ENCODE data around the gene NPR1. TPM values are rescaled to one million over a fixed set of nuclear protein-coding genes. Genes with fewer than 3 reads are reported as not detected.
A peak's percentile ranks its signal among the peaks of the same experiment; 100 is the strongest.

Gene NPR1
- total RNA-seq, 1 donor from 2014 or later: 0.19 TPM

GRCh38 chr1:153651771-153652170 lies 26.7 kb upstream of the NPR1 start:
- no peak overlapping the region for H2AFZ ChIP-seq (replicated peaks)
- no peaks in the 10 kb centered on the region for H3K27me3 ChIP-seq
- H3F3A ChIP-seq (ENCODE audit: low read depth): peaks cover 8% of the 10 kb centered on the region
- H3K36me3 ChIP-seq: no peaks in the 10 kb centered on the region
- no peak for TF ChIP-seq CTCF (IDR thresholded peaks at IDR 0.05)
- TF ChIP-seq EZH2phosphoT487 (IDR thresholded peaks at IDR 0.05): no peak
- no peak for TF ChIP-seq EZH2 (IDR thresholded peaks at IDR 0.05)
- H3K4me1 Mint-ChIP-seq: peaks cover 2% of the 10 kb centered on the region
- peaks cover 7% of the 10 kb centered on the region for H3K36me3 Mint-ChIP-seq
- DNase-seq (ENCODE audit: low spot score): no peak
- no peak overlapping the region for H3K4me3 Mint-ChIP-seq
- H3K4me1 ChIP-seq: no peaks in the 10 kb centered on the region
- no peak overlapping the region for H3K9ac ChIP-seq
- H3K79me2 ChIP-seq (ENCODE audit: low read depth): no peaks in the 10 kb centered on the region
- no peak overlapping the region for H3K27ac ChIP-seq
- H4K20me1 ChIP-seq (ENCODE audit: low read depth): no peaks in the 10 kb centered on the region
- H3K4me2 ChIP-seq: no peak overlapping the region
- no peaks in the 10 kb centered on the region for H3K9me3 ChIP-seq (ENCODE audit: low read depth)
- H3K4me3 ChIP-seq: no peak overlapping the region
- peaks cover 2% of the 10 kb centered on the region for H3K9me3 Mint-ChIP-seq
- peaks cover 13% of the 10 kb centered on the region for H3K27me3 Mint-ChIP-seq (ENCODE audit: insufficient read depth, low read depth)
- H3K27ac Mint-ChIP-seq: no peak overlapping the region

- Mint-ChIP-seq H3K27me3 (ENCODE audit: insufficient read depth, low read depth) (peaks cover 9% of the 10 kb centered on the region), H3K4me1 (peaks cover 2% of the 10 kb centered on the region), H3K4me3 (no peak overlapping the region), H3K27ac (no peak overlapping the region), H3K36me3 (peaks cover under 1% of the 10 kb centered on the region), H3K9me3 (peaks cover under 1% of the 10 kb centered on the region)
- Histone ChIP-seq H3K36me3 (no peaks in the 10 kb centered on the region), H3K9ac (no peak overlapping the region), H3K27me3 (no peaks in the 10 kb centered on the region), H3K27ac (no peak overlapping the region), H3K4me1 (no peaks in the 10 kb centered on the region), H3K79me2 (ENCODE audit: low read depth) (no peaks in the 10 kb centered on the region), H2AFZ (replicated peaks) (no peak overlapping the region), H4K20me1 (ENCODE audit: low read depth) (no peaks in the 10 kb centered on the region), H3K4me3 (no peak overlapping the region), H3K4me2 (no peak overlapping the region), H3F3A (ENCODE audit: low read depth) (no peaks in the 10 kb centered on the region), H3K9me3 (ENCODE audit: low read depth) (no peaks in the 10 kb centered on the region)
- no peak for DNase-seq (ENCODE audit: low spot score)
- TF ChIP-seq EZH2phosphoT487 (IDR thresholded peaks at IDR 0.05) (no peak), EZH2 (IDR thresholded peaks at IDR 0.05) (no peak), CTCF (IDR thresholded peaks at IDR 0.05) (no peak)
Observed at GRCh38 chr1:153652805-153653500, 25.5 kb upstream of the NPR1 start.

GRCh38 chr1:153655333-153655732 lies 23.2 kb upstream of the NPR1 start:
- Mint-ChIP-seq H3K27me3 (ENCODE audit: insufficient read depth, low read depth) (peaks cover 8% of the 10 kb centered on the region), H3K9me3 (no peaks in the 10 kb centered on the region), H3K36me3 (no peaks in the 10 kb centered on the region), H3K4me1 (peaks cover 11% of the 10 kb centered on the region), H3K4me3 (peak overlapping the region; percentile 3), H3K27ac (no peak overlapping the region)
- no peak overlapping the region for H3K9ac ChIP-seq
- H3K9me3 ChIP-seq (ENCODE audit: low read depth): no peaks in the 10 kb centered on the region
- H2AFZ ChIP-seq (replicated peaks): no peak overlapping the region
- DNase-seq (ENCODE audit: low spot score): no peak
- H3K27me3 ChIP-seq: no peaks in the 10 kb centered on the region
- H3K4me1 ChIP-seq: peaks cover 5% of the 10 kb centered on the region
- peaks cover 15% of the 10 kb centered on the region for H3F3A ChIP-seq (ENCODE audit: low read depth)
- H3K36me3 ChIP-seq: no peaks in the 10 kb centered on the region
- no peak overlapping the region for H3K27ac ChIP-seq
- no peak overlapping the region for H3K4me3 ChIP-seq
- peaks cover 14% of the 10 kb centered on the region for H3K79me2 ChIP-seq (ENCODE audit: low read depth)
- TF ChIP-seq CTCF (IDR thresholded peaks at IDR 0.05) (no peak), EZH2 (IDR thresholded peaks at IDR 0.05) (no peak), EZH2phosphoT487 (IDR thresholded peaks at IDR 0.05) (no peak)
- no peak overlapping the region for H3K4me2 ChIP-seq
- peaks cover 12% of the 10 kb centered on the region for H4K20me1 ChIP-seq (ENCODE audit: low read depth)
